OCI-M2 (cell line): ENCODE data around the gene WNT8A.
A peak's percentile ranks its signal among the peaks of the same experiment; 100 is the strongest.
"Not testable (repeated sequence)": the region's sequence is repeated elsewhere in the genome, so short reads cannot be mapped to it uniquely, and the experiment has no call there.

Experiments
- DNase-seq: peaks from one replicate; lab custom pipeline; 2025; ENCODE audit not compliant: unreplicated experiment; lab: John Stamatoyannopoulos, UW

The WNT8A gene, protein sequence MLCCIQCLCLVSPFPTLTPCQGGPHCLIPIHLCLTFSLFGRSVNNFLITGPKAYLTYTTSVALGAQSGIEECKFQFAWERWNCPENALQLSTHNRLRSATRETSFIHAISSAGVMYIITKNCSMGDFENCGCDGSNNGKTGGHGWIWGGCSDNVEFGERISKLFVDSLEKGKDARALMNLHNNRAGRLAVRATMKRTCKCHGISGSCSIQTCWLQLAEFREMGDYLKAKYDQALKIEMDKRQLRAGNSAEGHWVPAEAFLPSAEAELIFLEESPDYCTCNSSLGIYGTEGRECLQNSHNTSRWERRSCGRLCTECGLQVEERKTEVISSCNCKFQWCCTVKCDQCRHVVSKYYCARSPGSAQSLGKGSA

DNA sequence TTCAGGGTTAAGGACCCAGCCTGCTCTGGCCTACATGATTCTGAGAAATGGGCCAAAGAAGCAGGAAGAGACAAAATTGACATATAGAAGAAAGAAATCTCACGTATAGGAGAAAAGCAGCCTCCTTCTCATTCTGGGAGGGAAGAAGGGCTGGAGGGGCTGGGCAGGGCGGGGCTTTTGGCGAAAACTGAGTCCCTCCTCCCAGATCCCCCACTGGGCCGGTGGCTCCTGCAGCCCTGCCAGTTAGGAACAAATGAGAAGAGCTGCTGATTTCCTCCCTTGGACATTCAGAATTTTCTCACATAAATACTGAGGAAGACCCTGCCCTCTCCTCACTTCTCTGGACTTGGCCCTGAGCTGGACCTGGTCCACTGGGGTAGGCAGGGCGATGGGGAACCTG, at the start of gene WNT8A:
TSS of gene WNT8A (plus strand) at position 332 of the 400 bp plus-strand sequence. CDS start 95 bp downstream, outside the sequence.
- no peak for DNase-seq

DNA sequence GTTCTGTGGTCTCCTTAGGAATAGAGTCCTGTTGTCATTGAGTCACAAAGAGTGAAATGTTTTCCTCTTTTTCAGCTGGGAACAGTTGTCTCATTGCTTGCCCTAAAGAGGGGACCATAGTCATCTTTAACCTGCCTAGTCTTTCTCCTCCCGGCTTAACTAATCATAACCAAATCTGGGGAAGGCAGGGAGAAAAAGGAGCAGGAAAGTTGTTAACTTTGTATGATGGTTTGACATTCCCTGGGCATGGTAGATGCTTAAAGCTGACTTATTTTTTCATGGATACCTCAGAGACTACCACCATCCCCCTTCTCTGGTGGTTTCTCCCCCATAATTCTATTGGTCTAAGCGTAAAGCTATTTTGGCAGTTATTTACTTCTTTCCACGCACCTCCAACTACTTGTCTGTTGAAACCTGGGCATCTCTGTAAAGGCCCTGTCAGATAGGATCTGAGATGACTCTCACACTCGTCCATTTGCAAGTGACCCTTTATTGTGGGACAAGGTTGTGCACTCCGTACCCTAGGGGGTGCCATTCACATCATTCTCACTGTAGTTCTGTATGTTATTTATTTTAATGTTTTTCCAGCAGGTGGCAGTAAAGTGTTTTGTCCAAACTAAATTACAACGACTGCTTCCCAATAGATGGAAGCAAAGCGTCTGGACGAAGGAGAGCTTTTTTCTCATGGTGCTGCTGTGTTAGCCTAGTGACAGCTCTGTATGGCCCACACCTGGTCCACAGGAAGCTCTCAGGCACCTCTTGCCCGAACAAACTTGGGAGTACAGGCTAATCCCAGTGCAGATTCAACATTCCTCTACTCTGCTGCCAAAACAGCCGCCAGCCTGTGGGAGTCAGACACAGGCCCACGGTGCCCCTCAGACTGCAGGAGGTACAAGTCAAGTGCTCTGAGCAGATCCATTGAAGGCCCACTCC, 48.0 kb upstream of the WNT8A start:
- DNase-seq, result peak; percentile 34

DNA sequence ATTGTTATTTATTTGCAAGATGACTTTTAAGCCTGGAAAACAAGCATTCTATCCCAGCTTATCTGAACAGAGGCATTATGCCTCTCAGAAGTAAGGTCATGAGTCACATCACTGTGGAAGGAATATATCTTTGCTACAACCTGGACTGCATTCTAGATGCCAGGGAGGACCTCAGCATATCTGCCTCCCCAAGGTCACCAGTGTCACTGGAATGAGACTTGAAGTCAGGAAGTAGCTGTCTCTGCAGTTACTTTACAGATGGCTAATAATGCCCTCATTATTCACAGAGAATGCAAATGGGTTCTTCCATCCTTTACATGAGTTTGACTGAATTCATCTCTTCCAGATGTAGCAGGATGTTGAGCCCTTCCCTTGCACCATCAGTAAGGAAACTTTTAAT, 46.6 kb upstream of the WNT8A start:
- no peak for DNase-seq

DNA sequence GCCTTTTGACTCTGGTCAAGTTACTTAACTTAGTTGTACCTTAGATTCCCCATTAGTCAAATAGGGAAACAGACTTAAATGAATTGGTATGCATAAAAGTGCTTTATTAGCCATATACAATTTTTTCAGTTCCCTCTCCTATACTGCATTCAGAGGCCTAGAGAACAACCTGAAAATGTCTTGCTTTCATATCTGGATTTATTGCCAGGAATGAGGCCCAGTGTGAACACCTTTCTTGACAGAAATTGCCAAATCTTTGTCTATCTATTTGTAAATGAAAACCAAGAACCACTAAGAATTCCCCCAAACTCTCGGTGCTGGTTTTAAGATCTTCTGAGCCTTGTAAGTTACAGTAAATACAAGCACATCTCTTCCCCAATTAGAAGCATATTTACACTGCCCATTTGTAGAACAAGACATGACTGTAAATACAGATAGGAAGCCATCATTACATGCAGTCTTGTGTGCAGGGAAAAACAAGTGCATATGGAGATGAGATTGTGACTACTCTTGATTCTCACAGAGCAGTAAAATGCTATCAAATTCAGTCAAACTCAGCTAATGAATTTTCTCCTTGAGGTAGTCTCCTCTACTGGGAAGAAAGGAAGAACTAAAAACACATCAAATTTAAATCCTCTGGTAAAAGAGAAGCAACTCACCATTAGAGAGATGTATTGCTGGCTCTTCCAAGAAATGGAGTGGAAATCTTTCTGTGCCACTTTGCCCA, 45.8 kb upstream of the WNT8A start:
- no peak for DNase-seq

DNA sequence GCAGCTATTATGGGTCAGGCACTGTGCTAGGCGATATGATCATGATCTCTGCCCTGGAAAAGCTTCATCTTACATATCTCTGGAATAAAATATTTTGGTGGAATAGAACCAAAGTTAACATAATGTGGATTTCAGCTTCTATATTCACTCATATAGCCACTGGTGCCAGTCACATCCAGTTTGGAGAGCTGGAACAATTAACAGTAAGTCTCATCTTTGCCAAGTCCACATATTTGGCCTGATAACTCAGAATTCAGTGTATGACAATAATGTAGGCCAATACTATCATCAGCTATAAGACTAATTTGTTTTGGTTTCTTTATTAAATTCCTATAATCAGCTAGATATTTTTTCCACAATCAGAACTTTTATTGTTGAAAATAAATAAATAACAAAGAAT, 45.0 kb upstream of the WNT8A start:
- no peak for DNase-seq

DNA sequence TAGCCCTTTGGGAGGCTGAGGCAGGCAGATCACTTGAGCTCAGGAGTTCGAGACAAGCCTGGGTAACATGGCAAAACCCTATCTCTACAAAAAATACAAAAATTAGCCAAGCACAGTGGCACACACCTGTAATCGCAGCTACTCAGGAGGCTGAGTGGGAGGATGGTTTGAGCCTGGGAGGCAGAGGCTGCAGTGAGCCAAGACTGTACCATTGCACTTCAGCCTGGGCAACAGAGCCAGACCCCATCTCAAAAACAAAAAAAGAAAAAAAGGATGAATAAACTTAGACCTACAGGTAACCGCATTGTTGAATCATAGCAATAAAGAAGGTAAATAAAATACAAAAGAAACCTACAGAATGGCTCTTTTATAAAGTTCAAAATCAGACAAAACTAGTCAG, 38.5 kb upstream of the WNT8A start:
- not testable (repeated sequence) for DNase-seq

DNA sequence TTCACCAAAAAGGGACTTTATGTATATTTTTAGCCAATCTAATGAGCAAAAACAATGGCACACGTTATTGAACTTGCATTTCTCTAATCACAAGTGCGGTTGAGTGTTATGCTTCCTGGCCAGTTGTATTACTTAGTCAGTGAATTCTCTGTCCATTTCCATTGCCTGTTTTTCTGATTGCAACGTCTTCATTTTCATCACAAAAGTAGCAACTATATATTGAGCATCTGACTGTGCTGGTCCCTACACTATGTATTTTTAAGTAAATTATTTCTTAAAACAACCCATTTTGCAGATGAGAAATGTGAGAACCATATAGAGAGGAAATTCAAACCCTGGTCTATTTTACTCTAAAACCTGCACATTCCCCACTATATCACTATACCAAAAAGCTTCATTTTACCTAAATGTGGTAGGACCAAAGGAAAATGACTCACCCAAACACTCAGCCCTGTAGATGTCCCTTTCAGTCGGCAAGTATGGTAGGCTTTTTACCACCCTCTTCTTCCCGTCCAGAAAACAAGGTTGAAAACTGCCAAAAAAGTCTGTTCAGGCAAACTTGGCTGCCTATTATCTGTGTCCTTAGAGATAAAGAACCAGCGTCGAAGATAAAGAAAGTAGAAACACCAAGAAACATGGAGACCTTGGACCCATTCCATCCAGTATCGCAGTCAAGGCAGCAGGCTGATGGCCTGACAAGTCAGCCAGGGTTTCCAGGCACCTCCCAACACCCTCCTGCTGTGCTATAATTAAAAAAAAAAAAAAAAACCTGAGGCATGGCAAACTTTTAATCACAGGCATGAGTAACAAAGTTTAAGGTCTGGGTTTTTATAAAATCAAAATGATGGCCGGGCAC, 32.2 kb upstream of the WNT8A start:
- DNase-seq, result no peak

DNA sequence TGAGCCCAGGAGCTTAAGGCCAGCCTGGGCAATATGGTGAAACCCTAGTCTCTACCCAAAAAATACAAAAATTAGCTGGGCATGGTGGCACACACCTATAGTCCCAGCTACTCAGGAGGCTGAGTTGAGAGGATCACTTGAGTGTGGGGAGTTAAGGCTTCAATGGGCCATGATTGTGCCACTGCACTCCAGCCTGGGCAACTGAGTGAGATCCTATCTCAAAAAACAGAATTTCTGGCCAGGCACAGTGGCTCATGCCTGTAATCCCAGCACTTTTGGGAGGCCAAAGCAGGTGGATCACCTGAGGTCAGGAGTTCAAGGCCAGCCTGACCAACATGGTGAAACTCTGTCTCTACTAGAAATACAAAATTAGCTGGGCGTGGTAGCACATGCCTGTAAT, 31.1 kb upstream of the WNT8A start:
- not testable (repeated sequence) for DNase-seq

DNA sequence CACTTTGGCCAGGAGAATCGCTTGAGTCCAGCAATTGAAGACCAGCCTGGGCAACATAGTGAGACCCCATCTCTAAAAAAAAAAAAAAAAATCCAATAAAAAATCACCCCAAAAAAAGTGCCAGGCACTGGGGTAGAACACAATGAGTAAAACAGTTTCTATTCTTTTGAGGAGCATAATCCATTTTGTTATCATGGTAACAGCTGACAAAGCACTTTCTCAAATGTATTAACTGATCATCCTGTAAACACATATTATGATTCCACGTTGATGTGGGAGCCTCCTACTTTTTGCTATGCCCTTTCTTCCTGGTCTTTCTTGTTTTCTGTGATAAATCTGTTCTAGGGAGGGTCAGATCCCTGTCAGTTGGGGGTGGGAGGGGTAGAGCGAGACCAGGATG, 30.3 kb upstream of the WNT8A start:
- DNase-seq, result no peak

DNA sequence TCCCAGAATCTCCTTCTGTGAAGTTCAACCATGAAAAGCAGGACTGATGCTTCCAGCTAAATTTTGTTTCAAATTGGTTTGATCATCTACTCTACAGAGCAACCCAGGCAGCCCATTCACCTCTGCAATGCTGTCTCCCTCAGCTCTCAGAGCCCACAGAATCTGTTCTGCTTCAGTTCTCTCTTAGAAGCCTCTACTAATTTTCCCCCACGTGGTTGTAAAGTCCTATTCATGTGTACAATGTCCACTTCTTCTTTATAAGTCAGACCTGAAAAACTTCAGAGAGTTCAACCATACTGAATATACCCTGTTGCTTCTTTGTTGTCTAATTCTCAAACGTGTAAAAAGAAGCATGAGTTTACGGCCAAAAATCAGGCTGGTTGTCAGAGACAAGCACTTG, 29.6 kb upstream of the WNT8A start:
- no peak for DNase-seq

DNA sequence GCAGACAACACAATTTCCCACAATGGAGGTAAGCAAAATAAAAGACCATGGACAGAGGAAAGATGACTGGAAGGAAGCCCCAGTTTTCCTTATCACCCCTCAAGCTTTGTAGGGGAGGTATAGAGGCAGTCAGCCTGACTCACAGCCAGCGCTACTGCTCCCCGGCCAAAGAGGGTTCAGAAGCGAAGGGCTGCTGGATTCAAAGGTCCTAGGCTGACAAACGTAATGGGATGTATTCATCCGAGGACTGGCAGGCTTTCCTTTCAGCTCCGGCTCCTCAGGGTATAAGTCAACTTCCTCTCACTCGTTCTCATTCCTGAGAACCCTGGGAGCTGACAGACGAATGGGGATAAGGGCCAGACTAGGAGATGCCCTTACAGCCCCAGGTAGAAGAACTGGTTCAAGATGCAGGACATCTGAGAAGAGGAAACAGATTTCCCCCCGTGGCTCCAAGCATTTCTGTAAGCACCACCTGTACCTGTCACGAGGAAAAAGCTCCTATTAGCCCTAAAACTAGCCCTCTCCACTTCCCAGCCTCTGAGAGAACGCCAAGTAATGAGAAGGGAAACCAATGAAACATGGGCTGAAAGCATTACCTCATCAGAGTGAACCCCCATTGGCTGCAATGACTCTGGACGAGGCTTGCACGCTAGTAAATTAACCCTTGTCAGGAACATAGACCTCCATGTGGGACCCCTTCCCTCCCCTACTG, 28.8 kb upstream of the WNT8A start:
- no peak for DNase-seq

DNA sequence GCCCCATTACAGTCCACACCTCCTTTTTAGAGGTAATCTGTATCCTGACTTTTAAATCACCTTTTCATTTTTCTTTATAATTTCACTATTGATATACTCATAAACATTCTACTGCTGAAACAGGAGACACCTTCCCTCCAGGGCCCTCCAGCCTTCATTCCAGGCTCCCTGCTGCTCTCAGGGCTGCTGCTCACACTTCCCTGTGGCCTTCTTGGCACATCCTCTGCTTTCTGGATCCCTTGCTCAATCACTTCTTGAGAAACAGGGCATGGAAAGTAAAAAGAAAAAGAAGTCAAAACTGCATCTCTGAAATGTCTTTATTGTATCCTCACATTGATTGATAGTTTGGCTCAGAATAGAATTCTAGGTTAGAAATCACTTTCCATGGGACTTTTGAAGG, 19.3 kb upstream of the WNT8A start:
- DNase-seq, result no peak

DNA sequence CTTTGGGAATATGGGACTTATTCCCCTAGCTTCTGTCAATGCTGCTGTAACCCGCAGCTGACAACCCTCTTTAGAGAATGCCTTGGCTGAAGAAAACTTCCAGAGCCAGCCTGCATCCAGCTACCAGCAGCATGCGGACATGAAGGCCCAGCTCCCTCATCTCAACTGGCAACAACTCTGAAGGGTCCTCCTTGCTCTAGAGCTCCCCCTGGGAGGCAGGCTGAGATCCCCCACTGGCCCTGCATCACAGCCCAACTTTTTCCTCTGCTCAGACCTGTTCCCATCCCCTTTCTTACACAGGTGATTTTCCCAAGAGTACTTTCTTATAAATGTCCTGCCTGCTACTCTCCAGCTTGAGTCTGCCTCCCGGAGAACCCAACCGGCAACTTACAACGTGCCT, 18.7 kb upstream of the WNT8A start:
- DNase-seq, result no peak

DNA sequence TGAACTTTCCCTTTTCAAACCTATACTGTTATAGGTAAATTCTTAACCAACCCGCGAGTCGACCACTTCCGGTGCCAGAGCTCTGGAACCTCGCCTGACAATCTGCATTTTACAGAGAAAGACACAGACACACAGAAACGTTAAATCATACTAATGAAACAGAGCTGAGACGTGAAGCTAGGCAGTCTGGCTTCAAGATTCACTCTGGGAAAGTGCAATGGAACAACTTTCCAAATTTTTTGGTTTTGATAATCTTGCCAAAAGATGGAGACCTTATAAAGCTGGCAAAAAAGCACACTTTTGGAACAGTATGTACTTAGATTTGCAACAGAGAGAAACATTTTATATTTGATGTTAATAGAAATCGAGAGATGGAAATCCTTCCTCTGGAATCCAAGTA, 15.9 kb upstream of the WNT8A start:
- DNase-seq, result no peak

DNA sequence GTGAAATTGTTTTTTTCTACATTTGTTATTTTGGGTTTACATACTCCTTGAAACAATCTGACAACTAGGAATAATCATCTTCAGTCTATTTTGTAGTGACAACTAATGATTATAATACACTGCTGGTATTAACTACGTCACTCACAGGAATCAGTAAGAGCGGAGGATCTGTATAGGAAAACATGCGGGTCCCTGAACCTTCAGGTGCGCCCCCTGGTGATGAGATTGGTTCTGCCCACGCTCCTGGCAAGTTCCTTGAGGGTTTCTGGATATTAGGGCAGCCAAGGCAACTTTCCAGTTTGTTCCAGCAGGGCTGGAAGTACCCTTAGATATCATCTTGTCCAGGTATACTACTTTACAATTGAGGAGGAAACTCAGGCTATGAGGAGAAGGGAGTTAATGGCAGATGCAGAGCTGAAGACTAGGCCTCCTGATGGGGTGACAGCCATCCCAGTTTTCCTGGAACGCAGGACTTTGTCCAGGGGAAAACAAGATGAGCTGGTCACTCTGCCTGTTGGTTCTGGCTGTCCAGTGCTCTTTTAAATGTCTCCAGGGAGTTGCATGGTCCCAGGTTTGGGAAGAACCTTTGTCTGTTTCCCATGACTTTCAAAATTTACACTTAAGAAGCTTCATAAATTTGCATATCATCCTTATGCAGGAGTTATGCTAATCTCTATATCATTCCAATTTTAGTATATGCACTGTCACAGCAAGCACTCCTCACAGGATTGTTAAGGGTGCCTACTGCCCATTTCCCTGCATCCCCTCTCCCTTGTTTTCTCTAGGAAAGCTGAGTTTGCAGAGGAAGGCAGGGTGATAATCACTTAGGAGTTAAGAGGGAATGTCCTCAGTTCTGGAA, 14.9 kb upstream of the WNT8A start:
- no peak for DNase-seq

DNA sequence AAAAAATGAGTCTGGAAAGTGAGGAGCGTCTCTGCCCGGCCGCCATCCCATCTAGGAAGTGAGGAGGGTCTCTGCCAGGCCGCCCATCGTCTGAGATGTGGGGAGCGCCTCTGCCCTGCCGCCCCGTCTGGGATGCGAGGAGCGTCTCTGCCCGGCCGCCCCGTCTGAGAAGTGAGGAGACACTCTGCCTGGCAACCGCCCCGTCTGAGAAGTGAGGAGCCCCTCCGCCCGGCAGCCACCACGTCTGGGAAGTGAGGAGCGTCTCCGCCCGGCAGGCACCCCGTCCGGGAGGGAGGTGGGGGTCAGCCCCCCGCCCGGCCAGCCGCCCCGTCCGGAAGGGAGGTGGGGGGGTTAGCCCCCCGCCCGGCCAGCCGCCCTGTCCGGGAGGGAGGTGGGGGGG, 13.8 kb upstream of the WNT8A start:
- DNase-seq, result not testable (repeated sequence)

DNA sequence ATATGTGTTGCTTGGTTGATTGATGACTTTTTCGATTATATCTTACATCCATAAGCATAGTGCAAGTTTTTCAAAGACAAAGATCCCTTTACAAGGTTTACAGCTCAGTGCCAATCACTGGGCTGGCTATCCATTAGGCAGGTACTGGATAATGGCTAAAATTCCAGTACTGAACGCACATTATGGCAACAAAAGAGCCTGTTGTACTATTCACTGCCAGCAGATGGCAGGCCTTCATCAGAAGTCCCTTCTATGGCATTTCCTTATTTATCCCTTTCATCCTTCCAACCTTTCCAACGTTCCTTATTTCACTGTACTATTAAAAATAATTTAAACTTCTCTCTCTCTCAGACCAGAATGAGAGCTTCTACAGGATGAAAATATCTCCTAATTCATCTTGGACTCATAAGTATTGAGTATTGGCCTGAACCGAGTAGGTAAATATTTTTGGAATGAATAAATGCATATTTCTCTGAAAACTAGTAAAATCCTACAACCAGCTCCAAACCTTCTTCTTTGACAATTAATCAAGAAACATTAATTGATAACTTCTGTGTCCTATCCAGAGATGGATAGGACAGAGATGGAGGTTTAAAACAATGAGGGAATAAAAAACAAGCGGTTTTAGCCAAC, 6.7 kb upstream of the WNT8A start:
- no peak for DNase-seq

DNA sequence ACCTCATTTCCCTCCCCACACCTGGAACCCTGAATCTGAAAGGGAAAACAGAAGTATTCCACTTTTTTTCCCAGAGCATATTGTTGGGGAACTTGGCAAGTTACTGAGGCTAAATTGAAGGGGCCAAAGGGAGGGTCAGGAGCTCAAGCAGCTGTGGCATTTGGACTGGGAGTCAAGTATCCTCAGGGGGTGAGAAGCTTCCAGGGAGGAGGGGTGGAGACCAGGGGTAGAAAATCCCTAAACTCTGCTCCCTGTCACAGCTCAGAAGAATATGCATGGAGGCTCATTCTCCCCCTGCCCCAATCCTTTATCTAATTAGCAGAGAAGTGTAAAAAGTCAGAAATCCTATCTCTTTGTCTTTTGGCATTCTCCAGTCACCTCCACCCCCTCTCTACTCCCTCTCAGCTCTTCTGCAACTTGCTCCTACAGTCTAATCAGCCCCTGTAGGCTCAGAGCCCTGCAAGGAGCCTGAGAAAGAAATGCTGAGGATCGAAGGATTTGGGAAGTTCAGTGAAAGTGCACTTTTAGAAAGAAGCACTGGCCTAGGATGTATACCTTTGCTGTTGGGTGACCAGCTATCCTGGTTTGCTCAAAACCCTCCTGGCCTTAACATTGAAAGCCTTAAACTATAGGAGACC, 5.7 kb upstream of the WNT8A start:
- no peak for DNase-seq
